HG02798 (cell line): ENCODE data around the gene SMCO2.

Experiments used
- ATAC-seq: cut with Tn5 transposase; IDR thresholded peaks from one replicate; pipeline ENCODE4 v1.9.1; 2021; ENCODE audit warnings: mild to moderate bottlenecking; ENCODE audit not compliant: unreplicated experiment, poor library complexity

The SMCO2 gene

DNA sequence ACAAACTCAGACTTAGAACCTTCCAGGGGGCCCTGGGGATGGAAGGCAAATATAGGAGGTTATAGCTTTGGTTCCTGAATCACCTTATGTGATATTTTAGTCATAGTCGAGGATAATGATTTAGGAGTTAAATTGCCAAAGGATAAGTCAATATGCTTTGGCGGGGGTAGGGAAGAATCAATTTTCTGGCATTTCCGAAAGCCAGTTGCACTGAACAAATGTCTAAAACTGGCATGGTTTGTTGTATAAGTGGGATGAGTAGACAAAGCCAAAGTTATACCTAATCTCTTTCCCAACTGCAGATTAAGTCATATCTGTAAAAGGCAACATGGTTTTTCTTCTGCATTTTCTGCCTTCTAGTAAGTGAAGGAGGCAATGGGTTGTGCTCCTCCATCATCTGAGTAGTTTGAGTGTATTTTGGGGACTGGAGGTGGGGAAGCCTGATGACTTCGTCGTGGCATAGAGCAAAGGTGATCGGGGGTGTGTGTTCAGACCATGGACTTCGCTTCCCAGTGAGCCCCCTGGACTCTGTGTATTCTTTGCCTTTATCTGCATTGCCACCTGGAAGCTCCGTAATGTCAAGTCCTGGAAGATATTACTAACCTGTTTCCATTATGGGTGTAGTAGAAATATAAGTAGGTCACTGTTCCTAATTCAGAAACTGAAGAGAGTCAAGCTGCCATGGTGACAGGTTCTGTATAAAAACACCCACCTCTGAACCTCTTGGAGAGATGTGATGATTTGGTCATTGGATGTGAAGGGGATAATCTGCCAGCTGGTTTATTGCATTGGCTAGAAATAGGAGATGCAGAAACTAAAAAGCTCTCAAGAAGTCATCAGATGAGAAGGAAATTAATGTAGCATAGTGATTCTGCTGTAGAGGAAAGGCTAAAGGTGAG is 102.0 kb downstream of the SMCO2 start:
- ATAC-seq: no peak

DNA sequence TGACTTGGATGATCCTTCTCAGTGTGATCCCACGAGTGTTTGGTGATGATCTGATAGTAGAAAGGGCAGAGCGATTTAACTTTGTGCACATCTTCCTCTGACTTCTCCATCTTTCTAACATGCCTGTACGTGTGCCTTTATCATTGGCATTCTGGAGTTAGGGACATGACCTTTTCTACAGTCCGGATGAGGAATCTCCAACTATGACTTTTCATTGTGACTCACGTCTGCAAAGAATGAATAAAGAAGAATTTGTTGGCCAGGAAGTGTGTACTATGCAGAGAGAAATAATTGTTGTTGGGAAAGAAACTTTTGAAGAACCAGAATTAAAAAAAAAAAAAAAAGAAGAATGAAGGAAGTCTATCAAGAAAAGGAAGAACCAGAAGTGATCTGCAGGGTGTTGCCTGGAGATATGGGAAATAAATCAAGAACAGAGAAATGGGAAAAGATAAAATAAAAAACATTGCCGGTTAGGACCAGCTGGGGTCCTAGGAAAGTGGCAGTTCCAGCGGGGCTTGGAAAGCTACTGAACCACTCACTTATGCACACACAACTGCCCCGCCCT is 102.8 kb downstream of the SMCO2 start:
- no peak for ATAC-seq

DNA sequence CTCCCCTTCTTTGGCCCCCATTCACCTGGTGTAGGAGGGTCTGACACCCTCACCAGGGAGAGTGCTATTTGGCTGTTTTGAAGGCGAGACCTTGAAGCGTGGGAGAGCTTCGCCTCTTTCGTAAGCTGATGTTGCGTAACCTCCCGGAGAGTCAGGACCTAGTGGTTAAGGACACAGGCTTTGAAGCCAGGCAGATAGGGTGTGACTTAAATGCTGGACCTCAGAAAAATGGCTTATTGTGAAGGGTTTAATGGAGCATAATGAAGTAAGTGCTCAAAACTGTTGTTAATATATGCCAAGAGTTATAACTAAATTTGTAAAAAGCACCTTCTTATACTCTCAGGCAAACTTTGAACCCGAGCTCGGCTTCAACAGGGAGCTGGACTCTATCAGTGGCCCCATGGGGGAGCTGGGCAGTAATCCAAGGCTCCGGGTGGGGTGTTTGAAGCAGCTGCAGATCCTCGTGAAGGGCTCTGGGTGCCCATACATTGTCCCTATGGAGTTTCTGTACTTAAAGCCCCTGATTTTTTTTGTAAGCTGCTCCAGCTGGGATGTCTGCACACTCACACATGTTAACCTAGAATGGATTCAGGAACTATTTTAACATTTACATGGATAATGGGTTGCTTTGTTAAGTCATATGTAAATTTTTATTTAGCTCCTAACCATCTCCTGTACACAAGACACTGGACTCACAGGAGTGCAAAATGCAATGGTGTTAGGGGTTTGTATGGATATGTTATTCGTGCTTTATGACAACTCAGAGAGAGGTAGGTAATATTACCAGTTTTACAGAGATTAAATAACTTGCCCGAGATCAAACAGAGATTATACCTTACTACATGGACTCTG is 103.5 kb downstream of the SMCO2 start:
- no peak for ATAC-seq

DNA sequence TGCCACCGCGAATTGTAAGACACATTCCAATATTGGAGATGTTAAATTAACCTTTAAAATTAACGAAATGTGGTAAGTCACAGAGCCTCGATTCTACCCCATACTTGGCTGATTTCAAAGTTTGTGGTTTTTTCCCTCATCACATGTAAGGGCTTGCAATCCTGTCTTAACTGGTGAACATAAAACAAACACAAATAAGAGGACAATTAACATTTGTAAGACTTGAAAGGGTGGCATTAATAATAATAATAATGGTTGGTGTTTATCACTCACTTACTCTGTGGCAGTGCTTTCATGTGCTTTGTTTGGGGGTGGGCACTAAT is 104.1 kb downstream of the SMCO2 start:
- no peak for ATAC-seq

DNA sequence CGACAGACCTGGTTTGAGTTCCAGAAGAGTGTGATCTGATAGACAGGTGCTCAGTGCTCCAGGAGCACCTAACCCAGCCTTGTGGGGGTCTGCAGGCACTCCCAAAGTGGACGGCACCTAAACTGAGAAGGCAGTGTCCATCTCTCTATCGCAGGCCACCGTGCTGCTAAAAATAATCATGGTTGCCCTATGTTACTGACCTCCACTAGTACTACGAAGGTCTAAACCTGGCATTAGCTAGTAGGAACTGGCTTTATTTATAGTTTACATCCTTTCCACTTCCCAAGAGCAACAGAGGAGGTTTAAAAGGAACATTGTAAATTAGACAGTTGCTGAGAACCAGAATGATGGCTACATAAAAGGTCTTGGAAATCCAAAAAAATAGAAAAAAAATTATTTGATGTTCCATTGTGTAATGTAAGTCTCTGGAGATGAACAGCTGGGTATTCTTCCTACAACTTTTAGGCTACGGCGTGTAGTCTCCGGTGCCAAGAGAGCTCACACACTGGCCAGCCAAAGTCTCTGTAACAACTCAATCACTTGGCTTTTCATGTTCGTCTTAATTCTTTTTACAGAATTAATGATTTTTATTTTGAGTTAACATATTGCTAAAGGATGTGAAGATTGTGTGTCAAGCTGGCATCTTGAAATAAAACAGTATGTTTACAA is 104.8 kb downstream of the SMCO2 start:
- no peak for ATAC-seq
